Progenitor cell of endocrine pancreas (in vitro differentiated cells): ENCODE measurements around the gene PSMB7. TPM values are rescaled to one million over a fixed set of nuclear protein-coding genes. Genes with fewer than 3 reads are reported as not detected.

Source experiments
- DNase-seq: peaks from one replicate; pipeline ENCODE4 v3.0.0; 2021; ENCODE audit warnings: low spot score; ENCODE audit not compliant: unreplicated experiment
- H3K27ac Mint-ChIP-seq: 2 replicates; pipeline ENCODE4 v1.8.0; 2021; ENCODE audit warnings: mild to moderate bottlenecking, moderate library complexity, mixed read lengths
- H3K27me3 Mint-ChIP-seq: 2 replicates; pipeline ENCODE4 v1.8.0; 2021; ENCODE audit warnings: mixed read lengths
- H3K36me3 Mint-ChIP-seq: 2 replicates; pipeline ENCODE4 v1.8.0; 2022; ENCODE audit warnings: mixed read lengths; ENCODE audit not compliant: insufficient read depth
- H3K4me1 Mint-ChIP-seq: 2 replicates; pipeline ENCODE4 v1.8.0; 2021; ENCODE audit warnings: low read depth, mixed read lengths
- H3K4me3 Mint-ChIP-seq: 2 replicates; pipeline ENCODE4 v1.8.0; 2021; ENCODE audit warnings: low read depth, mild to moderate bottlenecking, moderate library complexity, mixed read lengths
- H3K9me3 Mint-ChIP-seq: 2 replicates; pipeline ENCODE4 v1.8.0; 2021; ENCODE audit warnings: low read depth, mixed read lengths
- total RNA-seq: library from RNA; stranded (reverse); gene quantifications from 2 replicates; pipeline ENCODE4 v1.2.1, GENCODE V29; 2021
- TF ChIP-seq, protein P1 (sequence below): fragments of 200-600 bp; sonication (generic); IDR thresholded peaks from one replicate; pipeline ENCODE4 v1.5.0; 2021; ENCODE audit warnings: antibody characterized with exemption, mild to moderate bottlenecking; ENCODE audit not compliant: unreplicated experiment

Gene PSMB7
- total RNA-seq, 1 donor from 2014 or later: 144 TPM

DNA sequence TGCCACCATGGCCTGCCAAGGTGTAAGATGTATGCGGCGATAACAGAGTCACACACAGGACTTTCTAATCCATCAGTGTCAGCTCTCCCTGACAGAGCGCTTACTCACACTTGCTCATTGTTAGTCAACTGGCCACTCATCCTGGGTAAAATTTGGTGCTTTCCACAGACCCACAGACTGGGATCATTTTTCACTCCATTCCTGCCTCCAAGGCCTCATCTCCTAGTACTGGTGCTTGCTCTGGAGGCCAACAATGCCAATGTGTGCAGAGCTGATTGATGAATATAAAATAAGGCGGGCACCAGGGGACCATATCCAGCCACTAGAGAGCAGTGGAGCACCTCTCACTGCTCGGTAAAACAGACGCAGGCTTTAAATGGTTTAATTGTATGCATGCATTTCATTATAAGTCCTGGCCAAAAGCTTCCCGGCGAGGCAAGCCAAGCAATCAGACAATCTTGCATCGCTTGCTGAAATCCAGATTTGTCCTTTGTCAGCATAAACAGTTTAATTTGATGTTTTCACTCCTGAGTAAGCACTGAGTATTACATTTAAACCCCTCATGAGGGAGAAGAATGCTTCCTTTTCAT lies 22.3 kb downstream of the PSMB7 start:
- Mint-ChIP-seq H3K4me1 (peaks cover 46% of the 10 kb centered on the region), H3K27me3 (no peaks in the 10 kb centered on the region), H3K36me3 (peaks cover 4% of the 10 kb centered on the region), H3K9me3 (no peaks in the 10 kb centered on the region), H3K4me3 (no peak overlapping the region), H3K27ac (peak overlapping the region; percentile 78)
- no peak for DNase-seq
- TF ChIP-seq, protein P1, sequence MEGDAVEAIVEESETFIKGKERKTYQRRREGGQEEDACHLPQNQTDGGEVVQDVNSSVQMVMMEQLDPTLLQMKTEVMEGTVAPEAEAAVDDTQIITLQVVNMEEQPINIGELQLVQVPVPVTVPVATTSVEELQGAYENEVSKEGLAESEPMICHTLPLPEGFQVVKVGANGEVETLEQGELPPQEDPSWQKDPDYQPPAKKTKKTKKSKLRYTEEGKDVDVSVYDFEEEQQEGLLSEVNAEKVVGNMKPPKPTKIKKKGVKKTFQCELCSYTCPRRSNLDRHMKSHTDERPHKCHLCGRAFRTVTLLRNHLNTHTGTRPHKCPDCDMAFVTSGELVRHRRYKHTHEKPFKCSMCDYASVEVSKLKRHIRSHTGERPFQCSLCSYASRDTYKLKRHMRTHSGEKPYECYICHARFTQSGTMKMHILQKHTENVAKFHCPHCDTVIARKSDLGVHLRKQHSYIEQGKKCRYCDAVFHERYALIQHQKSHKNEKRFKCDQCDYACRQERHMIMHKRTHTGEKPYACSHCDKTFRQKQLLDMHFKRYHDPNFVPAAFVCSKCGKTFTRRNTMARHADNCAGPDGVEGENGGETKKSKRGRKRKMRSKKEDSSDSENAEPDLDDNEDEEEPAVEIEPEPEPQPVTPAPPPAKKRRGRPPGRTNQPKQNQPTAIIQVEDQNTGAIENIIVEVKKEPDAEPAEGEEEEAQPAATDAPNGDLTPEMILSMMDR: peak; percentile 59

DNA sequence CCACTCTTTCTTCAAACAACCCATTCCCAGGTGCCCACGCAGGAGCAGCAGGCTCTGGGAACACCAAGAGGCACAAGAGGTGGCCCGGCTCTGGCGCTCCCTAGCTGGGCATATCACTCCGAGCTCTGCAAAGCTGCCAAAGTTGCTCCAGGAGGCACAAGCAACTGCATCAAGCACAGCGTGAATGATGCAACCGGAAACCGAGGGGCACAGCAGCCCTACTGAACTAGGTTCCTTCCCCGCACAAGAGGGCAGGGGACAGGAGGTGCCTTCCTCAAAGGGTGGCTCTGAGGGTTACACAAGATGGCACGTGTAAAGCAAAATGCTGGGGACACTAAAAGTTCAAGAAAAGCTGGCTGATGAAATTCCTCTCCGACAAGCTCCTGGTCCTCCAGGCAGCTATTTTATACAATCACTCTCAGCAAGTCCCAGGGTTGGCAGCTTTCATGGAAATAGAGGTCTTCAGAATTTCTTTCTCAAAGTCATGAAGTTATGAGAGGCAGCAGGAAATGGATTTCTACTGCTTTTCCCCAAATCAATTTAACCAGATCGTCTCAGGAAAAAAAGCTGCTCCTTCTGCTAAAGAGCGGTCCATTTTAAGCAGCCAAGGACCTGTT lies 22.9 kb downstream of the PSMB7 start:
- H3K4me1 Mint-ChIP-seq: peaks cover 52% of the 10 kb centered on the region
- no peak overlapping the region for H3K4me3 Mint-ChIP-seq
- no peak overlapping the region for H3K27ac Mint-ChIP-seq

DNA sequence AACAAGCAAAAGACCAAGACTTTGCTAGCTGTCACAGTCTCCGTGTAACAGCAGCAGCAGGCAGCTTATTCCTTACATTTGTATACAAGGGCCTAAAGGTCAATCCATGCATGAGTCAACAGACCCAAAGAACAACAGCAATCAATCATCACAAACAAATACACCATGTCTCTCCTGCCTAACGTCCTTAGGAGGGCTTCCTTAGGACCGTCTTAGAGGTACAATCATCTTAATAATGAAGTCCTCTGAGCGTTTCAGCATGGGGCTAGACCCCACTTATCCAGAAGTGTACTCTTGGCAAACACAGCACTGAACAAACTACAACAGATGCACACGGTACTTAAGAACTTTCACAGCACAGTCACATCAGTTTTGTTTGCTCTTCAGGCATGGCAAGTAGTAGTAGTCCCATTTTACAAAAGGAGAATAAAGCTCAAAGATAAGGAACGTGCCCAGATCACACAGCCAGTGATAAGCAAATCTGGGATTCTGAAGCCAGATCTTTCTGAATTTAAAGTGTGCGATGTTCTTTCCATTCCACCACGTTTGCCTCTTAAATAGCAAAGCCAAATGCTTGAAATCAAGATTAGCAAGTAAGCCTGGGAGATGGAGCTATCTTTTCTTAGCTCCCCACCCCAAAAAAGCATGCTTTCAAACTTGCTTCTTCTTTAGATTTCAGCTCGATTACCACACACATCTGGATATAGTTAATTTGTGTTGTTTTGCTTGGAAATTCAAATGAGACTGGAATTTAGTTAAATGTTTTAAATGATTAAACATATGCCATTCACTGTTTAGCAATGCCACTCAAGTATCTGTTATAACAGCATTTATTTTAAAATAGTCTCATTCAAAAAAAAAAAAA lies 24.2 kb downstream of the PSMB7 start:
- DNase-seq: no peak
- peaks cover 66% of the 10 kb centered on the region for H3K4me1 Mint-ChIP-seq
- H3K4me3 Mint-ChIP-seq: no peak overlapping the region
- H3K27ac Mint-ChIP-seq: no peak overlapping the region
- H3K36me3 Mint-ChIP-seq: peaks cover 1% of the 10 kb centered on the region
- TF ChIP-seq, protein P1: no peak
- H3K27me3 Mint-ChIP-seq: no peaks in the 10 kb centered on the region
- no peaks in the 10 kb centered on the region for H3K9me3 Mint-ChIP-seq

More for the DNA sequence above, 22.9 kb downstream of the PSMB7 start:
- TF ChIP-seq, protein P1: no peak
- no peak for DNase-seq
- H3K27me3 Mint-ChIP-seq: no peaks in the 10 kb centered on the region
- no peaks in the 10 kb centered on the region for H3K9me3 Mint-ChIP-seq
- H3K36me3 Mint-ChIP-seq: peaks cover 4% of the 10 kb centered on the region

DNA sequence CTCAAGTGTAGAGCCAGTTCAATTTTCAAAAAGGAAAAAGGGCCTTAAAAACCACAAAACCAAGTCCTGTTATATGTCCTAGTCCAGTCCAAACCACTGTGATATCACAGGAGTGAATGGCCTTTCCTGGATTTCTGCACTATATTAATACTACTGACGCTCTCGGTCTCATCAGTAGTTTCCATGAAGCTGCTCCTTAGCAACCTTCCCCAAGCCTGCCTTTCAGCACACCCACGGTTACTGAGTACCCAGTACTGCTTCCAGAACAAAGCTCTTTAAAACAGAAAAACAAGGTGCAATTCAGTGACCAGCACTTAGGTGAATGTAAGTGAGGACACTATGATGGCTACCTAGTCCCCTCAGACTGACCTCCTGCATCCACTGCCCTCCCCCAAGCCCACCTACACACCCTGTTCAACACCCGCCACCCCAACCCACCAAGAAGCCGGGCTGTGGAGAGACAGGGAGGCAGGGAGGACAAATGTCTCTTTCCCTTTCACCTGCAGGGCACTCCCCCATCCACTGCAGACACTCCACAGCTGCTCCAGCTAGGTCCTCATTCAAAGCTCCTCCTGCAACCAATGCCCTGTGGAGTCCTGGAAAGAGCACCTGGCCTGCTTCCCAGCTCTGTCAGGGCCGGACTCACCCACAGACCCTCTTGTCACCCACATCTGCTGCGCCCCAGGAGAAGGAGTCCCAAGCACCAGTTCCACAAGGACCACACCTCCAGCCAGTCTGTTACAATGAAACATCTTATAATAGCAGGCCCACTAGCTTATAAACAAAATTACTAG lies 25.9 kb downstream of the PSMB7 start:
- peaks cover 81% of the 10 kb centered on the region for H3K4me1 Mint-ChIP-seq
- H3K9me3 Mint-ChIP-seq: no peaks in the 10 kb centered on the region
- no peaks in the 10 kb centered on the region for H3K27me3 Mint-ChIP-seq
- H3K36me3 Mint-ChIP-seq: no peaks in the 10 kb centered on the region
- no peak for DNase-seq
- TF ChIP-seq, protein P1: no peak
- peak overlapping the region; percentile 0 for H3K27ac Mint-ChIP-seq
- peak overlapping the region; percentile 40 for H3K4me3 Mint-ChIP-seq
